Uterus (tissue), 2 donors: ENCODE measurements around the gene BTLA.

Source experiments
- POLR2A ChIP-seq, 2 donors: fragments of 450-650 bp; IDR thresholded peaks; one replicate each; pipeline ENCODE4 v1.6.1; 2016; ENCODE audit warnings: antibody characterized with exemption in 2 of 2, mild to moderate bottlenecking in 1 of 2, moderate library complexity in 1 of 2
- TF ChIP-seq, protein P1 (sequence below), 4 experiments: fragments of 200-600 bp in 2 of 4; fragments of 450-650 bp in 2 of 4; sonication (generic) in 2 of 4; IDR thresholded peaks; one replicate each; pipeline ENCODE4 v1.5.1; 2016 to 2019; ENCODE audit warnings: antibody characterized with exemption in 4 of 4, mild to moderate bottlenecking in 2 of 4, moderate library complexity in 1 of 4

GRCh38 chr3:112445839-112446238 lies 53.4 kb downstream of the BTLA start:
- TF ChIP-seq, protein P1, sequence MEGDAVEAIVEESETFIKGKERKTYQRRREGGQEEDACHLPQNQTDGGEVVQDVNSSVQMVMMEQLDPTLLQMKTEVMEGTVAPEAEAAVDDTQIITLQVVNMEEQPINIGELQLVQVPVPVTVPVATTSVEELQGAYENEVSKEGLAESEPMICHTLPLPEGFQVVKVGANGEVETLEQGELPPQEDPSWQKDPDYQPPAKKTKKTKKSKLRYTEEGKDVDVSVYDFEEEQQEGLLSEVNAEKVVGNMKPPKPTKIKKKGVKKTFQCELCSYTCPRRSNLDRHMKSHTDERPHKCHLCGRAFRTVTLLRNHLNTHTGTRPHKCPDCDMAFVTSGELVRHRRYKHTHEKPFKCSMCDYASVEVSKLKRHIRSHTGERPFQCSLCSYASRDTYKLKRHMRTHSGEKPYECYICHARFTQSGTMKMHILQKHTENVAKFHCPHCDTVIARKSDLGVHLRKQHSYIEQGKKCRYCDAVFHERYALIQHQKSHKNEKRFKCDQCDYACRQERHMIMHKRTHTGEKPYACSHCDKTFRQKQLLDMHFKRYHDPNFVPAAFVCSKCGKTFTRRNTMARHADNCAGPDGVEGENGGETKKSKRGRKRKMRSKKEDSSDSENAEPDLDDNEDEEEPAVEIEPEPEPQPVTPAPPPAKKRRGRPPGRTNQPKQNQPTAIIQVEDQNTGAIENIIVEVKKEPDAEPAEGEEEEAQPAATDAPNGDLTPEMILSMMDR (IDR thresholded peaks at IDR 0.05): no peak
- no peak for TF ChIP-seq POLR2A (IDR thresholded peaks at IDR 0.05)
